Breast epithelium (tissue), 3 donors: ENCODE data around the gene SUGP2.

ENCODE experiments used
- CTCF ChIP-seq, 3 donors: fragments of 450-650 bp; IDR thresholded peaks; one replicate each; pipeline ENCODE4 v1.5.1; 2016 to 2017; ENCODE audit warnings: antibody characterized with exemption in 3 of 3, mild to moderate bottlenecking in 3 of 3, moderate library complexity in 3 of 3
- POLR2AphosphoS5 ChIP-seq, 3 donors: sonication (generic); formaldehyde crosslinking; IDR thresholded peaks; one replicate each; pipeline ENCODE4 v1.6.1; 2017; ENCODE audit warnings: antibody characterized with exemption in 3 of 3

GRCh38 chr19:18948075-18948975, 85.0 kb downstream of the SUGP2 start:
- TF ChIP-seq CTCF (IDR thresholded peaks at IDR 0.05) = no peak
- TF ChIP-seq POLR2AphosphoS5 (IDR thresholded peaks at IDR 0.05) = no peak
